GM23248 (cell line): ENCODE measurements around the gene NOL9. TPM values are rescaled to one million over a fixed set of nuclear protein-coding genes. Genes with fewer than 3 reads are reported as not detected.

Experiments
- DNase-seq: peaks from one replicate; pipeline ENCODE4 v3.0.0-alpha.2; 2015
- H2AFZ ChIP-seq: fragments of 200-600 bp; sonication (generic); 2 replicates; pipeline ENCODE4 v1.6.1; 2016; ENCODE audit warnings: antibody characterized with exemption
- H3F3A ChIP-seq: fragments of 200-600 bp; sonication (generic); 2 replicates; pipeline ENCODE4 v1.6.1; 2016; ENCODE audit warnings: mild to moderate bottlenecking, antibody characterized with exemption, mixed run types; ENCODE audit not compliant: insufficient read depth
- H3K27ac ChIP-seq: fragments of 200-600 bp; sonication (generic); 2 replicates; pipeline ENCODE4 v1.5.1; 2016; ENCODE audit warnings: mild to moderate bottlenecking
- H3K27me3 ChIP-seq: fragments of 200-600 bp; sonication (generic); replicated peaks from 2 replicates; pipeline ENCODE4 v1.6.1; 2016; ENCODE audit warnings: mild to moderate bottlenecking; ENCODE audit not compliant: insufficient read depth
- H3K36me3 ChIP-seq: fragments of 200-600 bp; sonication (generic); 2 replicates; pipeline ENCODE4 v1.6.1; 2016; ENCODE audit warnings: low read depth, mild to moderate bottlenecking
- H3K4me1 ChIP-seq: fragments of 200-600 bp; sonication (generic); 2 replicates; pipeline ENCODE4 v1.6.1; 2016; ENCODE audit warnings: mild to moderate bottlenecking; ENCODE audit not compliant: insufficient read depth
- H3K4me2 ChIP-seq: fragments of 200-600 bp; sonication (generic); one replicate; pipeline ENCODE4 v1.6.1; 2016; ENCODE audit warnings: mild to moderate bottlenecking; ENCODE audit not compliant: unreplicated experiment
- H3K4me3 ChIP-seq: fragments of 200-600 bp; sonication (generic); 2 replicates; pipeline ENCODE4 v1.5.1; 2016; ENCODE audit warnings: mild to moderate bottlenecking
- H3K79me2 ChIP-seq: fragments of 200-600 bp; sonication (generic); 2 replicates; pipeline ENCODE4 v1.6.1; 2016; ENCODE audit warnings: mild to moderate bottlenecking; ENCODE audit not compliant: insufficient read depth
- H3K9ac ChIP-seq: fragments of 200-600 bp; sonication (generic); 2 replicates; pipeline ENCODE4 v1.6.1; 2016; ENCODE audit warnings: mild to moderate bottlenecking
- H3K9me2 ChIP-seq: fragments of 200-600 bp; sonication (generic); 2 replicates; pipeline ENCODE4 v1.6.1; 2016; ENCODE audit warnings: mixed run types, mild to moderate bottlenecking, moderate library complexity; ENCODE audit not compliant: insufficient read depth
- H3K9me3 ChIP-seq: fragments of 200-600 bp; sonication (generic); one replicate; pipeline ENCODE4 v1.6.1; 2017; ENCODE audit warnings: low read depth
- H4K20me1 ChIP-seq: fragments of 200-600 bp; sonication (generic); 2 replicates; pipeline ENCODE4 v1.6.0; 2016; ENCODE audit not compliant: insufficient read depth
- EZH2 ChIP-seq: fragments of 200-600 bp; sonication (generic); IDR thresholded peaks from 2 replicates; pipeline ENCODE4 v1.6.1; 2018; ENCODE audit warnings: antibody characterized with exemption, mild to moderate bottlenecking; ENCODE audit not compliant: insufficient read depth, poor library complexity, severe bottlenecking
- EZH2phosphoT487 ChIP-seq: fragments of 200-600 bp; sonication (generic); IDR thresholded peaks from 2 replicates; pipeline ENCODE4 v1.6.1; 2018; ENCODE audit warnings: antibody characterized with exemption, moderate library complexity, mild to moderate bottlenecking, low read depth; ENCODE audit not compliant: insufficient read depth
- WGBS, 2 experiments: methylation state at CpG; one replicate each; pipeline ENCODE4 v1.1.6; 2015 to 2017; ENCODE audit warnings: low lambda C conversion rate in 2 of 2, low coverage in 1 of 2; ENCODE audit errors: missing lambda C conversion rate in 2 of 2; 5-methylcytosine and 5-hydroxymethylcytosine counted together
- in situ Hi-C: fragments of 300-500 bp; cut with MboI; formaldehyde crosslinking; loops from 2 replicates; pipeline ENCODE4 v1.15.0; 2020
- polyA plus RNA-seq: library from polyadenylated mRNA; unstranded; fragments of >200 nt; fragmentation: Nextera tagmentation; extraction: Ambion mirVana; gene quantifications from 2 replicates; pipeline ENCODE4 v1.2.1, GENCODE V29; 2016
- total RNA-seq: library from RNA; depleted of rRNA; stranded (reverse); fragments of >200 nt; shearing (Covaris generic); gene quantifications from 2 replicates; pipeline ENCODE4 v1.2.3, GENCODE V29; 2014

NOL9 gene
- total and polyA plus RNA-seq, 2 experiments from 2014 or later, result 13.0 to 27.8 TPM

- TF ChIP-seq EZH2phosphoT487 (no peak), EZH2 (no peak)
- Histone ChIP-seq H3K36me3 (peaks cover 6% of the 10 kb centered on the region; the same call in 1 of the 2 replicates), H2AFZ (no peak overlapping the region), H3K9me2 (no peaks in the 10 kb centered on the region), H4K20me1 (no peaks in the 10 kb centered on the region), H3K4me3 (no peak overlapping the region), H3K4me2 (no peak overlapping the region), H3K4me1 (no peaks in the 10 kb centered on the region), H3K9me3 (no peaks in the 10 kb centered on the region), H3K79me2 (peaks cover 33% of the 10 kb centered on the region), H3K27ac (no peak overlapping the region), H3K27me3 (no peaks in the 10 kb centered on the region), H3K9ac (no peak overlapping the region), H3F3A (peaks cover 23% of the 10 kb centered on the region)
- 91 to 93% methylated on average over 25 of the region's 25 CpGs for WGBS, 2 experiments
- DNase-seq, result no peak
- in situ Hi-C loops, result no loop called here
Measured at GRCh38 chr1:6588128-6588892, 34.0 kb upstream of the NOL9 start.

DNA sequence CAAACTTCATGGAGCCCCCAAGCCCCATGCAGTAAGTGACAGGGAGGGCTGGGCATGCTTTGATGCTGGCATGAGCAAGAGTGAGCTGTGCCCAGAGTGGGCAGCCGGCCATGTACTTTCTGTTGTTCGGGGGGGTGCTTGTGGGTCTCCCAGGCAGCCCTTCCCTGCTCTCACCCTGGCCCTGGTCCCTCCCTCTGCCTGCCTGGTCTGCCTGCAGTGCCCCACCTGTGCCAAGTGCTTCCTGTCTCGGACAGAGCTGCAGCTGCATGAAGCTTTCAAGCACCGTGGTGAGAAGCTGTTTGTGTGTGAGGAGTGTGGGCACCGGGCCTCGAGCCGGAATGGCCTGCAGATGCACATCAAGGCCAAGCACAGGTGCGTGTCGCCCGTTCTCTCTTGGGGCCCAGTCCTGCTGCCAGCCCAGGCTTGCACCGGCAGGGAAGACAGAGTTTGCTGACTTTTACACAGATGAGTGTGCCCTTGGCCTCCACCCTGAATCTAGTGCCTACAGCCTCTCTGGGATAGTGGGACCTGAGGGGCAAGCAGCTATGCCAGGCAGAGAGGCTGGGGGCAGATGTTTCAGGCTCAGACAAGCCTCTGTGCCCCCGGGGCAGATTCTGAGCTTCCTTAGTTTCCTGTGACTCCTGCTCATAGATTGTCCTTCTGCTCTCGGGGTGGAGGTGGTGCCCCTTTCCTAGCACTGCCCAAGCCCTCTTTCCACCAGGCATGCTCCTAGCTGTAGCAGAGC is 33.1 kb upstream of the NOL9 start:
- H3K27me3 ChIP-seq, result no peaks in the 10 kb centered on the region
- 61 to 63% methylated on average over 13 of the region's 13 CpGs for WGBS, 2 experiments
- no peak overlapping the region for H3K27ac ChIP-seq
- no peak overlapping the region for H2AFZ ChIP-seq
- peak; percentile 26 for DNase-seq
- H3K36me3 ChIP-seq, result peaks cover 6% of the 10 kb centered on the region; the same call in 1 of the 2 replicates
- H3K4me2 ChIP-seq, result no peak overlapping the region
- TF ChIP-seq EZH2phosphoT487, result no peak
- TF ChIP-seq EZH2, result no peak
- no peaks in the 10 kb centered on the region for H3K9me2 ChIP-seq
- no peak overlapping the region for H3K4me3 ChIP-seq
- H3K9ac ChIP-seq, result no peak overlapping the region
- in situ Hi-C loops, result no loop called here
- peaks cover 33% of the 10 kb centered on the region; the same call in 1 of the 2 replicates for H3K79me2 ChIP-seq
- peaks cover 23% of the 10 kb centered on the region for H3F3A ChIP-seq
- H3K9me3 ChIP-seq, result no peaks in the 10 kb centered on the region
- H4K20me1 ChIP-seq, result no peaks in the 10 kb centered on the region
- H3K4me1 ChIP-seq, result no peaks in the 10 kb centered on the region

DNA sequence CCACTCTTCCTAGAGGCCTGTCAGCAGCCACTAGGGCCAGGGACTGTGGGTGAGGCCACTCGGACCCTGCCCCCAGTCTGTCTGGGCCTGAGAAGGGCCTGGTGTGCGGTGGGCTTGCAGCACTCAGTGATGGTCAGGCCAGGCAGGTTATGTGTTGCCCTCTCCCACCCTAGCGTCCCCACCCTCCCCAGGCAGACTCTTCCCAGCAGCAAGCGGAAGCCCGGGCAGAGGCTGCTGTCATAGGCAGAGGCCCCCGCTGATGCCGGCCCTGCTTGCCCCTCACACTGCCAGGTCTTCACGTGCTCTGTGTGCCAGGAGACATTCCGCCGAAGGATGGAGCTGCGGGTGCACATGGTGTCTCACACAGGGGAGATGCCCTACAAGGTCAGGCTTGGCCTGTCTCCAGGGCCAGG is 32.1 kb upstream of the NOL9 start:
- 77 to 82% methylated on average over 9 to 11 of the region's 11 CpGs for WGBS, 2 experiments
- Histone ChIP-seq H3K27me3 (no peaks in the 10 kb centered on the region), H3K36me3 (peaks cover 6% of the 10 kb centered on the region; the same call in 1 of the 2 replicates), H4K20me1 (no peaks in the 10 kb centered on the region), H3K4me3 (no peak overlapping the region), H3K9me2 (no peaks in the 10 kb centered on the region), H3K9ac (no peak overlapping the region), H3K27ac (no peak overlapping the region), H3K9me3 (no peaks in the 10 kb centered on the region), H3K79me2 (peaks cover 32% of the 10 kb centered on the region), H3K4me1 (no peaks in the 10 kb centered on the region), H3F3A (peaks cover 23% of the 10 kb centered on the region), H3K4me2 (no peak overlapping the region), H2AFZ (no peak overlapping the region)
- no peak for TF ChIP-seq EZH2phosphoT487
- TF ChIP-seq EZH2, result no peak
- in situ Hi-C loops, result no loop called here
- DNase-seq, result no peak

DNA sequence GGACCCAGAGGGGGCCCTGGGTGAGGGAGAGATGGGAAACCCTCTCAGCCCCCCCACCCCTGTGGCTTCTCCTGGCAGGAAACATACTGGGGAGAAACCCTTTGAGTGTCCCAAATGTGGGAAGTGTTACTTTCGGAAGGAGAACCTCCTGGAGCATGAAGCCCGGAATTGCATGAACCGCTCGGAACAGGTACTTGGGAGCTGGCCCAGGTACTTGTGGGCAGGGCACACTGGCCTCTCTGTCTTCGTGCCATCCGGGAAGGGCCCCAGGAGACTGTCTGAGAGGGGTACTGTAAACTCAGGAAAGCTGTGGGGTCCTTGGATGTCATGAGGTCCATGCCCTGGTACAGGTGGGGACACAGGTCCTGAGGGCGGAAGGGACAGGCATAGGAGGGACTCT is 31.5 kb upstream of the NOL9 start:
- no peak for DNase-seq
- 96% methylated on average over 7 of the region's 7 CpGs for WGBS, 2 experiments
- TF ChIP-seq EZH2phosphoT487, result no peak
- TF ChIP-seq EZH2, result no peak
- Histone ChIP-seq H3K9me3 (no peaks in the 10 kb centered on the region), H3K4me1 (peaks cover 4% of the 10 kb centered on the region; the same call in 1 of the 2 replicates), H3K27me3 (no peaks in the 10 kb centered on the region), H4K20me1 (no peaks in the 10 kb centered on the region), H3K9ac (no peak overlapping the region), H3K27ac (no peak overlapping the region), H3K4me2 (no peak overlapping the region), H3K36me3 (peaks cover 4% of the 10 kb centered on the region; the same call in 1 of the 2 replicates), H3K79me2 (peaks cover 37% of the 10 kb centered on the region), H3K4me3 (no peak overlapping the region), H2AFZ (no peak overlapping the region), H3F3A (peaks cover 22% of the 10 kb centered on the region), H3K9me2 (no peaks in the 10 kb centered on the region)
- in situ Hi-C loops, result no loop called here
